ENCODE results near the gene FHL1.

FHL1 gene

DNA sequence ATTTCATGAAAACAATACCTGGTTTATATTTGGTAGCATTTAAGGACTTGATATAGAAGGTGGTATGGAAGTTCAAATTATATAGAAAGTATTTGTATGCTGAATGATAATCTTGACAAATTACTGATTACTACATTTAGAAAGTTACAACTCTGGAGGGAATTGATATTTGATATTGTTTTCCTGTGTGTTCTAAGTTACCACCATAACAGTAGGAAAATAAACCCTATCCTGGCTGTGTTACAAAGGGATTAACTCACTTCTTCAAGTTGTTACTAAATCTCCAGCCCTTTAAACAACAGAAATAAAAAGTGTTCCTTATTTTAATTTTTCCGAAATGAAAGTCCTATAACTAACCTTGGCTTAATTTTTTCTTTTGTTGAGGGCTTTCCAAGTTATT, 36.6 kb downstream of the FHL1 start:
- H3K4me3 ChIP-seq (ENCODE audit: low read depth, low read length), result no peak overlapping the region
- DNase-seq, result no peak
- H3K27ac ChIP-seq, result no peak overlapping the region
- H3K27me3 ChIP-seq (replicated peaks), result no peaks in the 10 kb centered on the region
- in situ Hi-C loops (cut with HindIII; ENCODE audit: low pct_ligation_motif_present, low sequenced_read_pairs), result no loop called here
- TF ChIP-seq, protein P1, sequence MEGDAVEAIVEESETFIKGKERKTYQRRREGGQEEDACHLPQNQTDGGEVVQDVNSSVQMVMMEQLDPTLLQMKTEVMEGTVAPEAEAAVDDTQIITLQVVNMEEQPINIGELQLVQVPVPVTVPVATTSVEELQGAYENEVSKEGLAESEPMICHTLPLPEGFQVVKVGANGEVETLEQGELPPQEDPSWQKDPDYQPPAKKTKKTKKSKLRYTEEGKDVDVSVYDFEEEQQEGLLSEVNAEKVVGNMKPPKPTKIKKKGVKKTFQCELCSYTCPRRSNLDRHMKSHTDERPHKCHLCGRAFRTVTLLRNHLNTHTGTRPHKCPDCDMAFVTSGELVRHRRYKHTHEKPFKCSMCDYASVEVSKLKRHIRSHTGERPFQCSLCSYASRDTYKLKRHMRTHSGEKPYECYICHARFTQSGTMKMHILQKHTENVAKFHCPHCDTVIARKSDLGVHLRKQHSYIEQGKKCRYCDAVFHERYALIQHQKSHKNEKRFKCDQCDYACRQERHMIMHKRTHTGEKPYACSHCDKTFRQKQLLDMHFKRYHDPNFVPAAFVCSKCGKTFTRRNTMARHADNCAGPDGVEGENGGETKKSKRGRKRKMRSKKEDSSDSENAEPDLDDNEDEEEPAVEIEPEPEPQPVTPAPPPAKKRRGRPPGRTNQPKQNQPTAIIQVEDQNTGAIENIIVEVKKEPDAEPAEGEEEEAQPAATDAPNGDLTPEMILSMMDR (IDR thresholded peaks at IDR 0.05; ENCODE audit: low read depth, low read length, missing control alignments), result no peak
- H3K36me3 ChIP-seq (replicated peaks), result no peaks in the 10 kb centered on the region

DNA sequence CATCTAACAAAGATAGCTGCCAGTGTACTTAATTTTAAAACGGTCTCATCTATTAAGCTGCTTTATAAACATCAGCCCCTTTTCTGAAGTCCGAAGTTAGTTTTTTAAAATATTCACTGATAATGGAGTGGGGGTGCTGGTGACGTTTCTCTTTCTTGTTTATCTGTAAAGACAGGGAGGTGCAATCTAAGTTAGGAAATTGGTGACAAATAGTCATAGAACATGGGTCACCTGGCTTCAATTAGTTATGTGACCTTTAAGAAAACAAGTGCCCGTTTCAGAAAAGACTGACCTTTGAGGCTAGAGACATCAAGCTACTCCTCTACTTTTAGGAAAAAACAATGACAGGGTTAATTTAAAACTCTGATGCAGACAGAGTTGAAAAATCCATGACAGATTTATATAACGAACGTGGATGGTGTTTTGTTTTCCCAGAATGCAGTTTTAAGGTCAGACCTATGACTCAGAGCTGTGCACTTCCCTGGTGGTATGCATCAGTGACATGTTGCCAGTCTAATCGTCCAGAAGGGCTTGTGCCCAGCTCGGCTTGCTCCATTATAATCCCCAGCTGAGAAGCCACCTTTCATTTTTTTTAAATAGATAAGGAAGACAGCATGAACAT, 38.2 kb downstream of the FHL1 start:
- DNase-seq, result no peak
- H3K36me3 ChIP-seq (replicated peaks), result no peaks in the 10 kb centered on the region
- TF ChIP-seq, protein P1 (IDR thresholded peaks at IDR 0.05; ENCODE audit: low read depth, low read length, missing control alignments), result no peak
- peak overlapping the region; percentile 20 for H3K27ac ChIP-seq
- in situ Hi-C loops (cut with HindIII; ENCODE audit: low pct_ligation_motif_present, low sequenced_read_pairs), result no loop called here
- no peak overlapping the region for H3K4me3 ChIP-seq (ENCODE audit: low read depth, low read length)
- no peaks in the 10 kb centered on the region for H3K27me3 ChIP-seq (replicated peaks)

DNA sequence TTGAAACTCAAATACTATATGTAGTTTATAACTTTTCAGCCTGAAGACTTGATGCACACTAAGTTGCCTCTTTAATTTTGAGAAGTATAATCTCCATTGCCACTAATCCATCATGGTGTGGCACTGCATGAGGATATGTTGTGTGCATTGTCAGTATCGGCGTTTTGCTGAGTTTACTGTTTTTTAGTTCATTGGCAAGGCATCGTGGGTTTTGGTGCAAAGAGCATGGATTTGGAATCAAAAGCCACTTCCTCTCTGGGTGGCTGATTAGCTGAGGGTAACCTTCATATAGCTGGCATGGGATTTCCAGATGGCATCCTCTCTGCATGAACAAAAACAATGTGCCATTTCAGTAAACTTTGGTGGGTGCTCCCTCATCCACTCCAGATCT, 38.7 kb downstream of the FHL1 start:
- no peak overlapping the region for H3K27ac ChIP-seq
- H3K4me3 ChIP-seq (ENCODE audit: low read depth, low read length), result no peak overlapping the region
- no peaks in the 10 kb centered on the region for H3K27me3 ChIP-seq (replicated peaks)
- DNase-seq, result no peak
- H3K36me3 ChIP-seq (replicated peaks), result no peaks in the 10 kb centered on the region
- TF ChIP-seq, protein P1 (IDR thresholded peaks at IDR 0.05; ENCODE audit: low read depth, low read length, missing control alignments), result no peak
- in situ Hi-C loops (cut with HindIII; ENCODE audit: low pct_ligation_motif_present, low sequenced_read_pairs), result no loop called here

DNA sequence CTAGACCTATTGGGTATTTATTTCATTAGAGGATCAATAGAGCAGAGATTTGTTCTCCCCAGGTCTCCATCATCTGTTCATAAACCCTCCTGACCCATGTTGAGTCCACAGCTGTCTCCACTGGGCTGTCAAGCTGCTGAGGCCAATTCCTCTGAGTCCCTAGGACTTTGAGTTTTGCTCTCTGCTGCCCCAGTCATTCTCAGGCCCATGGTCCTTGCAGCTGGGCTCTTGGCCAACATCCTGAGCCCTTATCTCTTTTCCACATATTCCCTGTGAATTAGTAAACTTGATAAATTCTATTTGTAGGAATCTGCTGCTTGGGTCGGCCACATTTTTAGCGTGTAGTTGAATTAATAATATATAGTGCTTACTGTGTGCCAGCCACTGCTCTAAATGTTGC, 41.9 kb downstream of the FHL1 start:
- no peak for DNase-seq
- Histone ChIP-seq H3K27ac (no peak overlapping the region), H3K27me3 (replicated peaks) (no peaks in the 10 kb centered on the region), H3K36me3 (replicated peaks) (no peaks in the 10 kb centered on the region), H3K4me3 (ENCODE audit: low read depth, low read length) (no peak overlapping the region)
- TF ChIP-seq, protein P1 (IDR thresholded peaks at IDR 0.05; ENCODE audit: low read depth, low read length, missing control alignments), result no peak
- in situ Hi-C loops (cut with HindIII; ENCODE audit: low pct_ligation_motif_present, low sequenced_read_pairs), result no loop called here

DNA sequence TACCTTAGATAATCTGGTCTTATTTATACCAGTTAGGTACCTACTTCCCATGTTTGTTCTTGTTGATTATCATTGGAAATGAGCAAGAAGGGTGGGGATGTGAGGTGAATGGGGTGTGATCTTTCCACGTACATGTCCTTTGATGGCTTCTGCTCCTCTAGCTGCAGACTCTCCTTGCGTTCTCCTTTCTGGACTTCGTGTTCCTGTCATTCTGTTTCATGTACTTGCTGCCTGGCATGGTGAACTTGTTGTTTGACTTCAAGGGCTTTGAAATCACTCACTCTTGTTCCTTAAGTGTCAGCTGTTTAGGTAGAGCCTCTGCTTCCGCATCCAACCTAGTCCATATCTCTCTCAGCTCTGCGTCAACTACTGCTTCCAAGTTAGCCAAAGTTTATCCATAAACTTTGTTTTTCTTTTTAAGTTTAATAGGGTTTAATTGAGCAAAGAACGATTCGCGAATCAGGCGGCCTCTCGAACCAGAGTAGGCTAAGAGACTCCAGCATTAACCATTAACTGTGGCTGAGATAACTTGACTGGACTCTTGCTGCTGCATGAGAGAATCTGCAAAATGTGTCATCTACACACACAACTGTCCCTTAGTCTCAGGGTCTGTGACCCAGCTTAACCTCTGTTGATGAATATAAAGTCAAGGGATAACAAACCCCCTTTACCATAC, 42.8 kb downstream of the FHL1 start:
- H3K4me3 ChIP-seq (ENCODE audit: low read depth, low read length), result no peak overlapping the region
- TF ChIP-seq, protein P1 (IDR thresholded peaks at IDR 0.05; ENCODE audit: low read depth, low read length, missing control alignments), result no peak
- DNase-seq, result no peak
- H3K36me3 ChIP-seq (replicated peaks), result no peaks in the 10 kb centered on the region
- H3K27ac ChIP-seq, result no peak overlapping the region
- in situ Hi-C loops (cut with HindIII; ENCODE audit: low pct_ligation_motif_present, low sequenced_read_pairs), result no loop called here
- H3K27me3 ChIP-seq (replicated peaks), result no peaks in the 10 kb centered on the region

DNA sequence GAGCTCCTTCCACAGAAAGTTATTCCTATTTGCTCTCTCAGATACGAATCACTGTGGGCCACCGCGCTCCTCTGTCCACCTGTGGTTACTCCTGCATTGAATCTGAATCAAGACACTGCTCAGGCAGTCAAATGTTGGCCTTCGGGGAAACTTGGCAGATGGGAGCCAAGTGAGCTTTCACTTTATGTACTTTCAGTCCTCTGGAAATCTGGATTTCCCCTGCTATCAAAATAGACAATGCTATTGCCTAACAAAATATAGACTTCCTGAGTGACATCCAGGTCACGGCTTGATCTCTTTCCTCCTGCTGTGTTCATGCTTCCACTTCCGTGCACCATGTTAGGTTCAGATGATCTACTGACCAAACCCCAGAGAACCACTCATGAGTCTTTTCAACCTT, 43.8 kb downstream of the FHL1 start:
- in situ Hi-C loops (cut with HindIII; ENCODE audit: low pct_ligation_motif_present, low sequenced_read_pairs), result no loop called here
- Histone ChIP-seq H3K4me3 (ENCODE audit: low read depth, low read length) (no peak overlapping the region), H3K27ac (no peak overlapping the region), H3K36me3 (replicated peaks) (no peaks in the 10 kb centered on the region), H3K27me3 (replicated peaks) (no peaks in the 10 kb centered on the region)
- DNase-seq, result no peak
- TF ChIP-seq, protein P1 (IDR thresholded peaks at IDR 0.05; ENCODE audit: low read depth, low read length, missing control alignments), result no peak
